DOHH2 (cell line): ENCODE data around the gene CSRNP3.

Experiments
- H3F3A ChIP-seq: fragments of 200-600 bp; sonication (generic), shearing (Covaris generic); 2 replicates; pipeline ENCODE4 v1.6.0; 2016; ENCODE audit warnings: antibody characterized with exemption, mild to moderate bottlenecking; ENCODE audit not compliant: control insufficient read depth, insufficient read depth
- H3K27ac ChIP-seq: fragments of 200-600 bp; sonication (generic); 2 replicates; pipeline ENCODE4 v1.5.1; 2014; ENCODE audit warnings: low read depth, mild to moderate bottlenecking, low read length, moderate library complexity
- H3K27me3 ChIP-seq: fragments of 200-600 bp; sonication (generic); 2 replicates; pipeline ENCODE4 v1.6.1; 2014; ENCODE audit warnings: mild to moderate bottlenecking, low read length, mixed read lengths; ENCODE audit not compliant: control insufficient read depth
- H3K36me3 ChIP-seq: fragments of 200-600 bp; sonication (generic); 2 replicates; pipeline ENCODE4 v1.6.1; 2014; ENCODE audit warnings: mild to moderate bottlenecking, low read length, moderate library complexity, mixed read lengths; ENCODE audit not compliant: control insufficient read depth
- H3K4me1 ChIP-seq: fragments of 200-600 bp; sonication (generic); 2 replicates; pipeline ENCODE4 v1.6.1; 2014; ENCODE audit warnings: mild to moderate bottlenecking, low read length, mixed read lengths; ENCODE audit not compliant: control insufficient read depth
- H3K4me2 ChIP-seq: fragments of 200-600 bp; sonication (generic); 2 replicates; pipeline ENCODE4 v1.6.0; 2014; ENCODE audit warnings: mild to moderate bottlenecking, low read length, moderate library complexity
- H3K4me3 ChIP-seq: fragments of 200-600 bp; sonication (generic); 2 replicates; pipeline ENCODE4 v1.5.1; 2014; ENCODE audit warnings: mild to moderate bottlenecking, low read length, mixed read lengths
- H3K79me2 ChIP-seq: fragments of 200-600 bp; sonication (generic); 2 replicates; pipeline ENCODE4 v1.6.1; 2014; ENCODE audit warnings: mild to moderate bottlenecking, low read length, mixed read lengths; ENCODE audit not compliant: control insufficient read depth
- H3K9me2 ChIP-seq: fragments of 200-600 bp; sonication (generic); replicated peaks from 2 replicates; pipeline ENCODE4 v1.6.1; 2014; ENCODE audit warnings: mild to moderate bottlenecking, low read length, mixed read lengths; ENCODE audit not compliant: control insufficient read depth
- H3K9me3 ChIP-seq: fragments of 200-600 bp; sonication (generic); 2 replicates; pipeline ENCODE4 v1.6.1; 2014; ENCODE audit warnings: antibody characterized with exemption, low read length, mixed read lengths; ENCODE audit not compliant: control insufficient read depth, insufficient read depth
- H4K20me1 ChIP-seq: fragments of 200-600 bp; sonication (generic); 2 replicates; pipeline ENCODE4 v1.6.0; 2014; ENCODE audit warnings: low read depth, mild to moderate bottlenecking, antibody characterized with exemption, low read length, moderate library complexity; ENCODE audit not compliant: control insufficient read depth, insufficient read depth
- EZH2phosphoT487 ChIP-seq: fragments of 200-600 bp; sonication (generic); IDR thresholded peaks from 2 replicates; pipeline ENCODE4 v1.6.1; 2017; ENCODE audit warnings: borderline replicate concordance, mild to moderate bottlenecking, antibody characterized with exemption, low read length, moderate library complexity, mixed read lengths
- TF ChIP-seq, protein P1 (sequence below): fragments of 200-600 bp; sonication (generic); IDR thresholded peaks from one replicate; pipeline ENCODE4 v1.5.1; 2014; ENCODE audit warnings: antibody characterized with exemption, mild to moderate bottlenecking, low read depth, low read length; ENCODE audit not compliant: poor library complexity, severe bottlenecking

CSRNP3 gene

DNA sequence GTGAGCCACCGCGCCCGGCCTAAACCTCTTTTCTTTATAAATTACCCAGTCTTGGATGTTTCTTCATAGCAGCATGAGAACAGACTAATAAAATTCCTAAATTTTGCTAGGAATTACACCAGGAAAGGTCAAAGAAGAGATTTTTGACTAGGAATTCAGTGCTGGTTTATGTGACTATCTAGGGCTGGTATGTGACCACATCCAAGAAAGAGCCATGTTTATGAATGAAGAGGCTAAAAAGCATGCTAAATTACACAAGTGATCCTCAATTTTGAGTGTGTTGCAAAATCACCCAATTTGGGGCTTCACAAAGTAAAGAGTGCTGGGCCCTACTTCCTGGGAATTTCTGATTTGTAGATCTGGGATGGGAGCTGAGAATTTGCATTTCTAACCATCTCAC lies 123.6 kb downstream of the CSRNP3 start:
- no peaks in the 10 kb centered on the region for H3K27me3 ChIP-seq
- H3K36me3 ChIP-seq: peaks cover 23% of the 10 kb centered on the region
- peak overlapping the region; percentile 75; the same call in 1 of the 2 replicates for H3K27ac ChIP-seq
- H3K79me2 ChIP-seq: no peaks in the 10 kb centered on the region
- H3K4me1 ChIP-seq: peaks cover 48% of the 10 kb centered on the region
- no peak for TF ChIP-seq EZH2phosphoT487
- TF ChIP-seq, protein P1, sequence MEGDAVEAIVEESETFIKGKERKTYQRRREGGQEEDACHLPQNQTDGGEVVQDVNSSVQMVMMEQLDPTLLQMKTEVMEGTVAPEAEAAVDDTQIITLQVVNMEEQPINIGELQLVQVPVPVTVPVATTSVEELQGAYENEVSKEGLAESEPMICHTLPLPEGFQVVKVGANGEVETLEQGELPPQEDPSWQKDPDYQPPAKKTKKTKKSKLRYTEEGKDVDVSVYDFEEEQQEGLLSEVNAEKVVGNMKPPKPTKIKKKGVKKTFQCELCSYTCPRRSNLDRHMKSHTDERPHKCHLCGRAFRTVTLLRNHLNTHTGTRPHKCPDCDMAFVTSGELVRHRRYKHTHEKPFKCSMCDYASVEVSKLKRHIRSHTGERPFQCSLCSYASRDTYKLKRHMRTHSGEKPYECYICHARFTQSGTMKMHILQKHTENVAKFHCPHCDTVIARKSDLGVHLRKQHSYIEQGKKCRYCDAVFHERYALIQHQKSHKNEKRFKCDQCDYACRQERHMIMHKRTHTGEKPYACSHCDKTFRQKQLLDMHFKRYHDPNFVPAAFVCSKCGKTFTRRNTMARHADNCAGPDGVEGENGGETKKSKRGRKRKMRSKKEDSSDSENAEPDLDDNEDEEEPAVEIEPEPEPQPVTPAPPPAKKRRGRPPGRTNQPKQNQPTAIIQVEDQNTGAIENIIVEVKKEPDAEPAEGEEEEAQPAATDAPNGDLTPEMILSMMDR: no peak
- no peak overlapping the region for H3K4me3 ChIP-seq
- H3K9me2 ChIP-seq: no peaks in the 10 kb centered on the region
- peaks cover 41% of the 10 kb centered on the region for H3K9me3 ChIP-seq
- H4K20me1 ChIP-seq: no peaks in the 10 kb centered on the region
- peaks cover 5% of the 10 kb centered on the region for H3F3A ChIP-seq
- H3K4me2 ChIP-seq: no peak overlapping the region

DNA sequence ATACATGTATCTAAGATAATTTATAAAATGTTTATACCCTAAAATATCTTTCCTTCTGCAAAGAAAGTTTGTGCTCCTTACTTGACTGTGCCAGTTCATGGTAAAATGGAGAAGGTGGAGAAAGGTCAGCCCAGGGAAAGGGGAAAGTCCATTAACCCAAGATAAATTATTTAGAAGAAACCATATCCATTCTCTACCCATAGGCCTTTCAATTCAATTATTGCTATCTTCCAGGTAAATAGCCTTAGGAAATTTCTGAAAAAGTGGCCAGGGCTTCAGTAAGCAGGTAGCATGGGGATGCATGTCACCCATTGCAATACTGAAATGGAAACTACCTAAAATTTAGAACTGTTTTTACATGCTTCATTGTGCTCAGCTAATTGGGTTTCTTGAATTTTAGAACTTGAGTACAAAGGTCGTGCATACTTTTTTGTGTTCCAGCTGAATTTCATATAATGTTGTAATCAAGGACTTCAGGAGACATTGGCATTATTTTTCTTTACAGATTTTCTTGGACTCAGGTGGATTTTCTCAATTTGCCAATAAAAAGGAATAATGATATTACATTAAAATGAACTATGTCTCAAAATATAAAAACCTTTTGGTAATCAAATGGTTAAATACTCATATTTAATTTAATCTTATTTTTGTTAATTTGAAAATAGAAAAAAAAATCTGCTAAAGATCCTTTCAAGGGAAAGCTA lies 124.9 kb downstream of the CSRNP3 start:
- no peak for TF ChIP-seq EZH2phosphoT487
- TF ChIP-seq, protein P1: no peak
- Histone ChIP-seq H3K4me2 (peak overlapping the region; percentile 81), H3K27me3 (no peaks in the 10 kb centered on the region)

DNA sequence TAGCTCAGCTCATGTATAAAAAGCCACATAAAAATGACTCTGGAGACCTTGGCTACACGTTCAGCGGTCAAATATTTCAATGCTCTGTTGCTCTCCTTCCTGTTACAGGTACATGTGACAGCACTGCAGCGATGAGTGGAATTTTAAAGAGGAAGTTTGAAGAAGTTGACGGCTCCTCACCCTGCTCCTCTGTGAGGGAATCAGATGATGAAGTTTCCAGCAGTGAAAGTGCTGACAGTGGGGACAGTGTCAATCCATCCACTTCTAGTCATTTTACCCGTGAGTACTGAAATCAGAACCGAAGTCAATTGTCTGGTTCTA lies 125.4 kb downstream of the CSRNP3 start:
- H3K27me3 ChIP-seq: no peaks in the 10 kb centered on the region
- H3K4me3 ChIP-seq: peak overlapping the region; percentile 67
- H3K79me2 ChIP-seq: no peaks in the 10 kb centered on the region
- peaks cover 52% of the 10 kb centered on the region for H3K4me1 ChIP-seq
- peaks cover 12% of the 10 kb centered on the region for H3K36me3 ChIP-seq
- H3F3A ChIP-seq: peaks cover 2% of the 10 kb centered on the region; the same call in 1 of the 2 replicates
- peak overlapping the region; percentile 81 for H3K4me2 ChIP-seq
- H3K9me3 ChIP-seq: peaks cover 30% of the 10 kb centered on the region; the same call in 1 of the 2 replicates
- H3K9me2 ChIP-seq: no peaks in the 10 kb centered on the region
- TF ChIP-seq, protein P1: no peak
- no peak for TF ChIP-seq EZH2phosphoT487
- H3K27ac ChIP-seq: peak overlapping the region; percentile 75
- H4K20me1 ChIP-seq: no peaks in the 10 kb centered on the region

More for the DNA sequence above, 124.9 kb downstream of the CSRNP3 start:
- Histone ChIP-seq H3F3A (peaks cover 2% of the 10 kb centered on the region; the same call in 1 of the 2 replicates), H3K9me2 (no peaks in the 10 kb centered on the region), H3K9me3 (peaks cover 30% of the 10 kb centered on the region; the same call in 1 of the 2 replicates), H3K79me2 (no peaks in the 10 kb centered on the region), H3K4me1 (peaks cover 51% of the 10 kb centered on the region), H4K20me1 (no peaks in the 10 kb centered on the region), H3K36me3 (peaks cover 12% of the 10 kb centered on the region), H3K4me3 (peak overlapping the region; percentile 55), H3K27ac (peak overlapping the region; percentile 75)
